IMR-90 (cell line): ENCODE results near the gene GRAMD4. TPM values are rescaled to one million over a fixed set of nuclear protein-coding genes. Genes with fewer than 3 reads are reported as not detected.

Source experiments
- ATAC-seq: fragments of 200-7000 bp; cut with Tn5 transposase; 2 replicates; pipeline ENCODE4 v1.9.1; 2020; ENCODE audit warnings: low read depth, mild to moderate bottlenecking, moderate library complexity
- BruUV-seq: library from RNA; stranded (reverse); fragments of 400-500 nt; replicated peaks from 2 replicates; lab custom pipeline; 2021; lab: Mats Ljungman, UMichigan
- CTCF ChIA-PET: fragments of 300-600 bp; formaldehyde crosslinking; extraction: SDS; loops from one replicate; lab custom pipeline; 2021; ENCODE audit warnings: antibody characterized with exemption; lab: Yijun Ruan, JAX
- POLR2A ChIA-PET: fragments of 300-600 bp; sonication (Branson Sonifier 250); formaldehyde crosslinking; loops from one replicate; lab custom pipeline; 2022; ENCODE audit warnings: antibody characterized with exemption; ENCODE audit not compliant: unreplicated experiment; lab: Charles Lee
- DNase-seq: peaks from one replicate; pipeline ENCODE4 v3.0.0; 2013
- H2AFZ ChIP-seq: replicated peaks from 2 replicates; pipeline ENCODE3; 2013; ENCODE audit warnings: low read length, mild to moderate bottlenecking; ENCODE audit not compliant: poor library complexity
- H2AK5ac ChIP-seq: 2 replicates; pipeline ENCODE4 v1.6.1; 2013; ENCODE audit warnings: low read depth, low read length, inconsistent platforms
- H2AK9ac ChIP-seq: replicated peaks from 2 replicates; pipeline ENCODE3; 2013; ENCODE audit warnings: mild to moderate bottlenecking, low read depth, low read length, moderate library complexity; ENCODE audit not compliant: poor library complexity
- H2BK120ac ChIP-seq: 2 replicates; pipeline ENCODE4 v1.6.1; 2013; ENCODE audit warnings: low read depth, low read length, inconsistent platforms
- H2BK15ac ChIP-seq: 3 replicates; pipeline ENCODE4 v1.6.1; 2013; ENCODE audit warnings: low read depth, low read length, inconsistent platforms
- H2BK20ac ChIP-seq: 2 replicates; pipeline ENCODE4 v1.6.1; 2013; ENCODE audit warnings: low read depth, mild to moderate bottlenecking, inconsistent platforms, low read length, moderate library complexity
- H2BK5ac ChIP-seq: 2 replicates; pipeline ENCODE4 v1.6.1; 2013; ENCODE audit warnings: mild to moderate bottlenecking, low read depth, low read length, inconsistent platforms; ENCODE audit not compliant: poor library complexity, severe bottlenecking
- H3K14ac ChIP-seq: replicated peaks from 2 replicates; pipeline ENCODE4 v1.6.1; 2013; ENCODE audit warnings: low read depth, low read length, inconsistent platforms
- H3K18ac ChIP-seq: 2 replicates; pipeline ENCODE4 v1.6.1; 2013; ENCODE audit warnings: low read depth, low read length, control low read depth
- H3K23ac ChIP-seq: 2 replicates; pipeline ENCODE4 v1.6.1; 2013; ENCODE audit warnings: low read depth, low read length, inconsistent platforms
- H3K27ac ChIP-seq: 2 replicates; pipeline ENCODE4 v1.5.1; 2013; ENCODE audit warnings: mild to moderate bottlenecking, control low read depth, low read length; ENCODE audit not compliant: insufficient read depth
- H3K27me3 ChIP-seq: 2 replicates; pipeline ENCODE4 v1.6.1; 2013; ENCODE audit warnings: low read length; ENCODE audit not compliant: control insufficient read depth, insufficient read depth
- H3K36me3 ChIP-seq: 2 replicates; pipeline ENCODE4 v1.6.1; 2013; ENCODE audit warnings: low read length, mixed read lengths; ENCODE audit not compliant: control insufficient read depth, insufficient read depth
- H3K4ac ChIP-seq: 2 replicates; pipeline ENCODE4 v1.6.1; 2013; ENCODE audit warnings: low read depth, low read length, inconsistent platforms
- H3K4me1 ChIP-seq: 2 replicates; pipeline ENCODE4 v1.6.1; 2013; ENCODE audit warnings: low read length, mixed read lengths; ENCODE audit not compliant: control insufficient read depth, insufficient read depth
- H3K4me2 ChIP-seq: 2 replicates; pipeline ENCODE4 v1.6.1; 2013; ENCODE audit warnings: low read depth, mild to moderate bottlenecking, control low read depth, low read length, moderate library complexity
- H3K4me3 ChIP-seq: 2 replicates; pipeline ENCODE4 v1.5.1; 2013; ENCODE audit warnings: low read depth, mild to moderate bottlenecking, control low read depth, low read length, moderate library complexity; ENCODE audit not compliant: insufficient read depth
- H3K56ac ChIP-seq: 2 replicates; pipeline ENCODE4 v1.6.1; 2013; ENCODE audit warnings: low read length, inconsistent platforms; ENCODE audit not compliant: insufficient read depth; ENCODE audit errors: extremely low read depth
- H3K79me1 ChIP-seq, 2 experiments: 2 replicates each; pipeline ENCODE4 v1.6.1; 2013; ENCODE audit warnings: low read length in 2 of 2, inconsistent platforms in 1 of 2, low read depth in 1 of 2
- H3K9ac ChIP-seq: 2 replicates; pipeline ENCODE4 v1.6.1; 2013; ENCODE audit warnings: low read depth, low read length, control low read depth
- H3K9me1 ChIP-seq: 2 replicates; pipeline ENCODE4 v1.6.1; 2013; ENCODE audit warnings: low read length, inconsistent platforms; ENCODE audit not compliant: insufficient read depth
- H3K9me3 ChIP-seq: 2 replicates; pipeline ENCODE4 v1.6.1; 2013; ENCODE audit warnings: low read length; ENCODE audit not compliant: control insufficient read depth, insufficient read depth
- H4K20me1 ChIP-seq: 2 replicates; pipeline ENCODE4 v1.6.1; 2013; ENCODE audit warnings: low read length, inconsistent platforms; ENCODE audit not compliant: insufficient read depth
- H4K5ac ChIP-seq: 2 replicates; pipeline ENCODE4 v1.6.1; 2013; ENCODE audit warnings: mild to moderate bottlenecking, low read depth, low read length, control low read depth
- H4K8ac ChIP-seq, 2 experiments: 2 replicates each; pipeline ENCODE4 v1.6.1; 2013; ENCODE audit warnings: low read depth in 2 of 2, low read length in 2 of 2, control low read depth in 1 of 2, inconsistent platforms in 1 of 2
- H4K91ac ChIP-seq: 2 replicates; pipeline ENCODE4 v1.6.1; 2013; ENCODE audit warnings: low read depth, low read length, inconsistent platforms; ENCODE audit not compliant: insufficient read depth
- BHLHE40 ChIP-seq: fragments of 150-350 bp; IDR thresholded peaks from 2 replicates; pipeline ENCODE4 v1.6.1; 2016; ENCODE audit warnings: mild to moderate bottlenecking, low read depth, low read length
- CEBPB ChIP-seq: IDR thresholded peaks from 2 replicates; pipeline ENCODE4 v1.6.1; 2012; ENCODE audit warnings: low read depth, low read length, improper control_type of control experiment
- CHD1 ChIP-seq: IDR thresholded peaks from 2 replicates; pipeline ENCODE4 v1.6.1; 2012; ENCODE audit warnings: low read depth, low read length, improper control_type of control experiment
- CTCF ChIP-seq: conservative IDR thresholded peaks from 2 replicates; pipeline ENCODE4 v1.5.1; 2012; ENCODE audit warnings: mild to moderate bottlenecking, low read depth, low read length, improper control_type of control experiment
- ELK1 ChIP-seq: fragments of 150-350 bp; IDR thresholded peaks from 2 replicates; pipeline ENCODE4 v1.6.1; 2016; ENCODE audit warnings: low read depth, mild to moderate bottlenecking, low read length, moderate library complexity, borderline replicate concordance
- FOS ChIP-seq: fragments of 150-350 bp; IDR thresholded peaks from 2 replicates; pipeline ENCODE4 v1.6.1; 2016; ENCODE audit warnings: low read depth, low read length
- MAFK ChIP-seq: IDR thresholded peaks from 2 replicates; pipeline ENCODE4 v1.6.1; 2012; ENCODE audit warnings: low read depth, low read length, improper control_type of control experiment
- MAZ ChIP-seq: IDR thresholded peaks from 2 replicates; pipeline ENCODE4 v1.6.1; 2012; ENCODE audit warnings: low read depth, mild to moderate bottlenecking, low read length, improper control_type of control experiment, moderate library complexity, borderline replicate concordance
- MXI1 ChIP-seq: IDR thresholded peaks from 2 replicates; pipeline ENCODE4 v1.6.1; 2012; ENCODE audit warnings: low read depth, mild to moderate bottlenecking, low read length, moderate library complexity, borderline replicate concordance
- NFE2L2 ChIP-seq: fragments of 150-350 bp; IDR thresholded peaks from 2 replicates; pipeline ENCODE4 v1.6.1; 2016; ENCODE audit warnings: low read depth, mild to moderate bottlenecking, low read length
- POLR2A ChIP-seq: IDR thresholded peaks from 2 replicates; pipeline ENCODE4 v1.6.1; 2012; ENCODE audit warnings: mild to moderate bottlenecking, low read depth, low read length
- RAD21 ChIP-seq: IDR thresholded peaks from 2 replicates; pipeline ENCODE4 v1.6.1; 2012; ENCODE audit warnings: low read length, improper control_type of control experiment
- RCOR1 ChIP-seq: IDR thresholded peaks from 2 replicates; pipeline ENCODE4 v1.6.1; 2012; ENCODE audit warnings: mild to moderate bottlenecking, low read length, improper control_type of control experiment; ENCODE audit not compliant: insufficient replicate concordance
- RFX5 ChIP-seq: IDR thresholded peaks from 2 replicates; pipeline ENCODE4 v1.8.0; 2012; ENCODE audit warnings: low read depth, mild to moderate bottlenecking, low read length, moderate library complexity
- SMC3 ChIP-seq: fragments of 150-350 bp; IDR thresholded peaks from 2 replicates; pipeline ENCODE4 v1.6.1; 2016; ENCODE audit warnings: low read depth, mild to moderate bottlenecking, antibody characterized with exemption, low read length, moderate library complexity
- USF2 ChIP-seq: fragments of 150-350 bp; IDR thresholded peaks from 2 replicates; pipeline ENCODE4 v1.6.1; 2017; ENCODE audit warnings: mild to moderate bottlenecking, antibody characterized with exemption, low read length, low read depth
- WGBS, 2 experiments: methylation state at CpG; one replicate each; pipeline versions ENCODE4 v1.1.5 to v1.1.7; 2013; ENCODE audit warnings: missing lambda C conversion rate in 2 of 2; ENCODE audit not compliant: insufficient read length in 1 of 2; ENCODE audit errors: extremely low coverage in 2 of 2; 5-methylcytosine and 5-hydroxymethylcytosine counted together
- dilution Hi-C: fragments of 300-500 bp; cut with HindIII; formaldehyde crosslinking; loops from one replicate; pipeline ENCODE4 v1.14.3; 2018; ENCODE audit warnings: low sequenced_read_pairs; ENCODE audit not compliant: unreplicated experiment
- in situ Hi-C: fragments of 300-500 bp; cut with MboI; formaldehyde crosslinking; loops from 3 replicates; pipeline ENCODE4 v1.14.3; 2019; ENCODE audit warnings: low sequenced_read_pairs, inconsistent platforms, mixed read lengths
- intact Hi-C: fragments of 100-400 bp; cut with micrococcal nuclease; formaldehyde crosslinking; loops from 2 replicates; pipeline ENCODE4 v1.10.0; 2022
- polyA plus RNA-seq, 3 experiments: library from polyadenylated mRNA; depleted of rRNA; stranded (reverse); fragments of >200 nt; gene quantifications; 2 replicates each; pipeline ENCODE4 v1.2.3, GENCODE V29; 2012; ENCODE audit warnings: low replicate concordance in 1 of 3
- total RNA-seq: library from RNA; depleted of rRNA; stranded (reverse); fragments of >200 nt; gene quantifications from 2 replicates; pipeline ENCODE4 v1.2.3, GENCODE V29; 2012

GRAMD4 gene
- total and polyA plus RNA-seq, 2 of the 4 experiments (the other 2 are of a cell fraction) = 2.7 to 5.8 TPM

GRCh38 chr22:46707305-46707704, 87.1 kb downstream of the GRAMD4 start:
- H2AFZ ChIP-seq = no peak overlapping the region
- no peak overlapping the region for H3K4me3 ChIP-seq

More at GRCh38 chr22:46707305-46707704, 87.1 kb downstream of the GRAMD4 start:
- Histone ChIP-seq H3K4me1 (no peaks in the 10 kb centered on the region), H3K23ac (no peak overlapping the region), H3K9me1 (peaks cover 8% of the 10 kb centered on the region; the same call in 1 of the 2 replicates), H2AK5ac (no peak overlapping the region), H4K5ac (no peak overlapping the region), H4K20me1 (peaks cover 21% of the 10 kb centered on the region), H2BK20ac (no peak overlapping the region), H3K14ac (no peak overlapping the region), H3K27ac (no peak overlapping the region), H3K56ac (no peak overlapping the region), H3K36me3 (peaks cover 70% of the 10 kb centered on the region), H3K4ac (no peak overlapping the region), H3K4me2 (no peak overlapping the region), H2AK9ac (no peak overlapping the region), H4K91ac (no peak overlapping the region), H2BK120ac (no peak overlapping the region), H3K18ac (no peak overlapping the region), H2BK15ac (no peak overlapping the region), H3K9me3 (no peaks in the 10 kb centered on the region), H3K9ac (no peak overlapping the region), H2BK5ac (no peak overlapping the region), H4K8ac (no peak overlapping the region), H3K79me1 (peaks cover 24 to 36% of the 10 kb centered on the region in 2 experiments), H3K27me3 (no peaks in the 10 kb centered on the region)
- CTCF ChIA-PET = no interaction called here
- in situ Hi-C loops = no loop called here
- no peak for TF ChIP-seq CEBPB
- TF ChIP-seq RAD21 = no peak
- TF ChIP-seq MAFK = no peak
- no peak for TF ChIP-seq MXI1
- no peak for TF ChIP-seq MAZ
- TF ChIP-seq FOS = no peak
- TF ChIP-seq RFX5 = no peak
- no peak for TF ChIP-seq ELK1
- no peak for TF ChIP-seq USF2
- no peak for TF ChIP-seq SMC3
- no peak for TF ChIP-seq RCOR1
- no peak for TF ChIP-seq BHLHE40
- no peak for TF ChIP-seq POLR2A
- no peak for TF ChIP-seq CTCF
- TF ChIP-seq NFE2L2 = no peak
- no peak for TF ChIP-seq CHD1
- ATAC-seq (no peak), DNase-seq (no peak)
- intact Hi-C loops = no loop called here
- dilution Hi-C loops = no loop called here
- BruUV-seq = no TSS peak
- POLR2A ChIA-PET = no interaction called here
- WGBS, 2 experiments = 96% methylated on average over 5 of the region's 13 CpGs; no CpG with 5 or more reads in 1 of the 2 experiments
